ENCODE data around the gene DEAF1.
"Not testable (repeated sequence)": the region's sequence is repeated elsewhere in the genome, so short reads cannot be mapped to it uniquely, and the experiment has no call there.

Gene DEAF1

DNA sequence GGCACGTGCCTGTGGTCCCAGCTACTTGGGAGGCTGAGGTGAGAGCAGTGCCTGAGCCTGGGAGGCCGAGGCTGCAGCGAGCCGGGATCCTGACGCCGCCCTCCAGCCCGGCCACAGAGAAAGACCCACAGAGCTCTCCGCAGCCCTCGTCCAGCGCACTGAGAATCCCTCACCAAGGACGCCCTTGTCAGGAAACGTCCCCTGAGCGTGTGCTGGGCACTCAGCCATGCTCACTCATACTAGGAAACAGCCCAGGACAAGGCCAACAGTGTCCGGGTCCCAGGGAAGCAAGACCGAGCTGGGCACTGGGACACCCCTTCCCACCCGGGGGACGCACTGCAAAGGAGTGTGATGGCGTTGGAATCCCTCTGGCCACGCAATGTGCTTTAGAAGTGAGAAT, 14.5 kb downstream of the DEAF1 start:
- DNase-seq (ENCODE audit: low spot score) = no peak

- no peak for DNase-seq (ENCODE audit: low spot score)
These were observed 15.5 kb downstream of the DEAF1 start for GRCh38 chr11:679271-680207.

DNA sequence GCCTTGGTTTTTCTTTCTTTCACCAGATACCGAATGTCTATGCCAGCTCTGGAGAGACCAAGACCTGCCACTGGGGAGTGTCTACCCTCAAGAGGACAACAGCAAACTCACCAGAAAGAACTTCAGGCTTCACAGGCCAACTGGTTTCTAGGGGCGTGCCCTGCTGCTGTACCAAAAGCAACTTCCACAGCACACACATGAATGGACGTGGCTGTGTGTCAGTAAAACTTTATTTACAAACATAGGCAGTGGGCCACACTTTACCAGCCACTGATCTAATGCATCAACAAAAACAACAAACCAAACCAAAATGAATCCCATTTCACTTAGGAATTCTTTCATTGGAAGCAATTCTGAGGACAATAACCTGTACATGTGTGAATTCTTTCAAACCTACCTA, 16.7 kb downstream of the DEAF1 start:
- no peak for DNase-seq (ENCODE audit: low spot score)

GRCh38 chr11:674406-674805, 20.6 kb downstream of the DEAF1 start:
- no peak for DNase-seq (ENCODE audit: low spot score)

- no peak for DNase-seq (ENCODE audit: low spot score)
These were observed 21.2 kb downstream of the DEAF1 start for GRCh38 chr11:673866-674265.

- DNase-seq (ENCODE audit: low spot score) = no peak
These were observed 29.2 kb downstream of the DEAF1 start for GRCh38 chr11:665704-666281.

- no peak for DNase-seq (ENCODE audit: low spot score)
These were observed 29.8 kb downstream of the DEAF1 start for GRCh38 chr11:665062-665703.

GRCh38 chr11:662689-663274, 32.2 kb downstream of the DEAF1 start:
- peak; percentile 88 for DNase-seq (ENCODE audit: low spot score)

DNA sequence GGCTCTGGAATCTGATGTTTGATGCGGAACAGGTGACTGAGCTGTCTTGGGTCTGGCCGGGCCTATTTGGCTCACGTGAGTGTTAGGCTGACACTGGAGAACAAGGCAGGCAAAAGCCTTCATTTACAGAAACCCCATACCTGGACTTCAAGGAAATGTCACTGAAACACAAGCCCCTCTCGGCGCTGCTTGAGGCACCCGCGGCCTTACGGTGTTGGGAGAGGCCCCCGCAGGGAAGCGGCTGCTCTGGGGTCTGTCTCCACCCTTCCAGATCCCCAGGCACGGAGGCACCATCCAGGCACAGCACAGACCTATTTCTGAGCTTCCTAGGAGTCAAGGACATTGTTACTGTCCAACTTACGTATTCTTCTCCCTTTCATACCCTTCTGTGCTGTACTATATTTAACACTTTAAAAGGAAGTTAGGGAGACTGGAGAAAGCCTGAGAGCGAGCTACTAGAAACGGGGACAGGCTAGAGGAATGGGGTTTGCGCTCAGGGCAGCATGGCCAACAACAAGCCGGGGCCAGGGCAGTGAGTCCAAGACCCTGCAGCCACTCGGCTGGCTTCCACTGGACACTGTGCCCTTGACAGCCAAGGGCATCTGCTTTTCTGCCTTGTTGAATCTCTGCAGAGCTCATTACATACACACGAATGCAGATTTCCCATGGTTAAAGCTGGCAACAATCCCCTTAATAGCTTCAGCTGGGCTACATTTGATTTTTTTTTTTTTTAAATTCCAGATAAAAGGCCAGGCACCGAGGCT, 34.2 kb downstream of the DEAF1 start:
- DNase-seq (ENCODE audit: low spot score) = no peak

GRCh38 chr11:660281-660680, 34.7 kb downstream of the DEAF1 start:
- no peak for DNase-seq (ENCODE audit: low spot score)

DNA sequence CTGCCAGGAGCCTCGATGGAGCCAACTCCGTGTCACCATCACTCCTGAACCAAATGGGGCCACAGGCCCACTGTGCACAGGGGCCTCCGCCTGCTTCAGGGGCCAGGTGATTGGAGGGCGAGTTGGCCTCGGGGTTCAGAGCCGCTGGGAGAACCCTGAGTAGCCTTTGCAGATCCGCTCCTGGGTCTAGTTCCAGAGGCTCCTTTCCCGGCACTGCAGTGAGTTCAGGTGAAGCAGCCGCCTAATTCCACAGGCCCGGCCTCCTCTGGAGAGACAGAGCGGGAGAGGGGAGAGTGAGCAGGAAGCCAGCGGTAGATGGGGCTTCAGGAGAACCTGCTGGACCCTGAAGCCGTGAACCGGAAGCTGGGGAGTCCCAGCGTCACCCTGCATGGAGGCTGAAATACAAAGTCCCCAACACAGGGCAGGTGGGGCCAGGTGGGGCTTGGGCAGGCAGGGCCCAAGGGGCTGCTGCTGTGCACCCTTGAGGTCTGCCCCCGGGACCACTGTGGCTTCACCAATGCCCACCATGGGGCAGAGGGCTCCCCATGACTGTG, 35.4 kb downstream of the DEAF1 start:
- DNase-seq (ENCODE audit: low spot score) = no peak

GRCh38 chr11:657691-658126, 37.3 kb downstream of the DEAF1 start:
- no peak for DNase-seq (ENCODE audit: low spot score)

DNA sequence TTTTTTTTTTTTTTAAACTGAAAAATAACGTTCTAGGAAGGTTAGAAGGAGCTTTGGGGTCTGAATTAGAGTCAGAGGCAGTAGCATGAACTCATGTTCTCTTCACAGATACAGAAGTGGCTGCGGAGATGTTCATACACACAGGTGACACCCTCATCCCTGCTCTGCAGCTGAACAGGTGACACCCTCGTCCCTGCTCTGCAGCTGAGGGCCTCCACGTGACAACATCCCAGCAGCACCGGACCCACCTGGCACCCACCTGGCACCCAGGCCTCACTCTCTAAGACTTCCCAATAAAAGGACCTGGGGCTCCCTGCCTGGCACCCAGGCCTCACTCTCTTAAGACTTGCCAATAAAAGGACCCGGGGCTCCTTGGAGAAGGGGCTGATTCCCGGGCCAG, 38.2 kb downstream of the DEAF1 start:
- no peak for DNase-seq (ENCODE audit: low spot score)

DNA sequence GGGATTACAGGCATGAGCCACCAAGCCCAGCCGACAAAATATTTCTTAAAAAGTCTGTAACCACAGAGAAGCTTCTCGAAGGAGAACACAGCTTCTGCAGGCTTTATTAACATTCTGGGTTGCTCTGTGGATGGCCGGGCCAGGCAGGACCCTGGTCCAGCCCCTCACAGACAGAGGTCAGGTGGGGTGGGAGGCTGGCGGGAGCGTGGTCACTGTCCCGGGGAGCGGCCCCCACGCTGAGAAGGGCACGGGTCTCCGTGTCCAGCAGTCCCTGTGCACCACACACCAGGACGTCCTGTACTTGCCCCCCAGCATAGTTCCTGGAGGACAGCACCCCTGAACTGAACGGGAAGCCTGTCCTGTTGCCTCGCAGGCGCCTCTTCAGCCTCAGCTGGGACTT, 38.6 kb downstream of the DEAF1 start:
- DNase-seq (ENCODE audit: low spot score) = no peak

- DNase-seq (ENCODE audit: low spot score) = no peak
These were observed 39.8 kb downstream of the DEAF1 start for GRCh38 chr11:655036-655726.

- not testable (repeated sequence) for DNase-seq (ENCODE audit: low spot score)
These were observed 40.6 kb downstream of the DEAF1 start for GRCh38 chr11:654444-654843.

- DNase-seq (ENCODE audit: low spot score) = no peak
These were observed 41.2 kb downstream of the DEAF1 start for GRCh38 chr11:653837-654236.

- DNase-seq (ENCODE audit: low spot score) = not testable (repeated sequence)
These were observed 41.9 kb downstream of the DEAF1 start for GRCh38 chr11:653136-653535.

GRCh38 chr11:650482-650881, 44.5 kb downstream of the DEAF1 start:
- no peak for DNase-seq (ENCODE audit: low spot score)

- not testable (repeated sequence) for DNase-seq (ENCODE audit: low spot score)
These were observed 47.3 kb downstream of the DEAF1 start for GRCh38 chr11:647672-648158.

DNA sequence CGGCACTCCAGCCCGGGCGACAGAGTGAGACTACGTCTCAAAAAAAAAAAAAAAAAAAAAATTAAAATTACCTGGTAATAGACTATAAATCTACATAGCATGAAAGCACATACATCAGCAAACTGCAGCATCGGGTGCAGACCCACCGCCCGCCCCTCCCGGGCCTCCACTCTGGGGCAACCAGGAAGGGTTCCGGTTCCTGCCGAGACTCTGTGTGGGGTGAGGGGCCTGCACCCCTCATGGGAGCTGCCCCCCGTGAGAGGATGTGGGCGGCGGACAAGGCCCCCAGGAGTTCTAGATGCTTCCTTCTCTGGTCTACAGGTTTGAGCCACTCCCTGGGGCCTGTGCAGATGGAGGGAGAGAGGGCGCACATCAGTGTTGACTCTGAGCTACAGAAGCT, 48.8 kb downstream of the DEAF1 start:
- DNase-seq (ENCODE audit: low spot score) = no peak

Measured in HuH-7.5 (cell line).